Measurements from ENCODE around the gene BLTP3A.

GRCh38 chr6:34772940-34773339, 18.9 kb upstream of the BLTP3A start:
- TF ChIP-seq TAF1 (IDR thresholded peaks at IDR 0.05; ENCODE audit: low read depth), result no peak
- TF ChIP-seq CTCF (IDR thresholded peaks at IDR 0.05; ENCODE audit: poor library complexity, severe bottlenecking), result no peak
- no peak for TF ChIP-seq EZH2 (IDR thresholded peaks at IDR 0.05; ENCODE audit: borderline replicate concordance, insufficient read depth, low read length, poor library complexity, severe bottlenecking)
- no peak for TF ChIP-seq MXI1 (conservative IDR thresholded peaks at IDR 0.05; ENCODE audit: poor library complexity, severe bottlenecking)
- TF ChIP-seq, protein P1, sequence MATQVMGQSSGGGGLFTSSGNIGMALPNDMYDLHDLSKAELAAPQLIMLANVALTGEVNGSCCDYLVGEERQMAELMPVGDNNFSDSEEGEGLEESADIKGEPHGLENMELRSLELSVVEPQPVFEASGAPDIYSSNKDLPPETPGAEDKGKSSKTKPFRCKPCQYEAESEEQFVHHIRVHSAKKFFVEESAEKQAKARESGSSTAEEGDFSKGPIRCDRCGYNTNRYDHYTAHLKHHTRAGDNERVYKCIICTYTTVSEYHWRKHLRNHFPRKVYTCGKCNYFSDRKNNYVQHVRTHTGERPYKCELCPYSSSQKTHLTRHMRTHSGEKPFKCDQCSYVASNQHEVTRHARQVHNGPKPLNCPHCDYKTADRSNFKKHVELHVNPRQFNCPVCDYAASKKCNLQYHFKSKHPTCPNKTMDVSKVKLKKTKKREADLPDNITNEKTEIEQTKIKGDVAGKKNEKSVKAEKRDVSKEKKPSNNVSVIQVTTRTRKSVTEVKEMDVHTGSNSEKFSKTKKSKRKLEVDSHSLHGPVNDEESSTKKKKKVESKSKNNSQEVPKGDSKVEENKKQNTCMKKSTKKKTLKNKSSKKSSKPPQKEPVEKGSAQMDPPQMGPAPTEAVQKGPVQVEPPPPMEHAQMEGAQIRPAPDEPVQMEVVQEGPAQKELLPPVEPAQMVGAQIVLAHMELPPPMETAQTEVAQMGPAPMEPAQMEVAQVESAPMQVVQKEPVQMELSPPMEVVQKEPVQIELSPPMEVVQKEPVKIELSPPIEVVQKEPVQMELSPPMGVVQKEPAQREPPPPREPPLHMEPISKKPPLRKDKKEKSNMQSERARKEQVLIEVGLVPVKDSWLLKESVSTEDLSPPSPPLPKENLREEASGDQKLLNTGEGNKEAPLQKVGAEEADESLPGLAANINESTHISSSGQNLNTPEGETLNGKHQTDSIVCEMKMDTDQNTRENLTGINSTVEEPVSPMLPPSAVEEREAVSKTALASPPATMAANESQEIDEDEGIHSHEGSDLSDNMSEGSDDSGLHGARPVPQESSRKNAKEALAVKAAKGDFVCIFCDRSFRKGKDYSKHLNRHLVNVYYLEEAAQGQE (IDR thresholded peaks at IDR 0.05; ENCODE audit: borderline replicate concordance), result no peak
